TTC549 (cell line): Measurements from ENCODE around the gene CRACR2B.

ENCODE experiments used
- FAIRE-seq: peaks from 2 replicates; lab custom pipeline; 2012; peaks lifted over from hg19 to GRCh38; lab: Jason Lieb, UNC

CRACR2B gene

GRCh38 chr11:869399-870126, 41.8 kb downstream of the CRACR2B start:
- no peak for FAIRE-seq

DNA sequence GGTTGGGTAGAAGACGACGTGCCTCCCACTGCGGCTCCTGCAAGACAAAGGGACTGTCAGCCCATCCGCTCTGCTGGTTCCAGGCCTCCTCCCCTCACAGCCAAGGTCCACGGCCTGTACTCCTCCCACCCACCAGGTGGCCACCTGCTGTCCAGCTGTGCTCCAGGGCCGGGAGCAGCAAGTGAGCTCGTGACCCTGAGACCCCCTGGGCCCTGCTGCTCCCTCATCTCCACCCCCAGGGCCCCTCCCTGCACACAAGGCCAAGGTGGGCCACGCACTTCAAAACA, 42.4 kb downstream of the CRACR2B start:
- FAIRE-seq: no peak

DNA sequence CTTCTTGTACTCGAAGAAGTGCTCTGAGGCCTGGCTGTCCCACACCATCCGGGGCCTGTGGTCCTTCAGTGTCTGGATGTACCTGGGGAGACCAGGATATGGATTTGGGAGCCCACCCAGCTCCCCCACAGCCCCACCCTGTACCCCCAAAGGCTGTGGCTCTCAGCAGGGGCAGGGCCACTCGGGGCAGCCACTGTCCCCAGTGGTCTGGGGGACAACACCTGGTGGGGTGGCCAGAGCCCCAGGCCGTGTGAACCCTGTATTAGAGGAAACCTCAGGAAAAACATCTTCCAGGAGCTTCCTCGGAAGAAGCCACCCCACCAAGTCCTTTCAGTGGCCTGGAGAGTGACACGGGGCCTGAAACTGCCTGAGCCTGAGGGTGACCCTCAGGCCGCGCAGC, 42.7 kb downstream of the CRACR2B start:
- no peak for FAIRE-seq

- no peak for FAIRE-seq
Measured at GRCh38 chr11:871472-871871, 43.8 kb downstream of the CRACR2B start.

GRCh38 chr11:872799-873198, 45.1 kb downstream of the CRACR2B start:
- FAIRE-seq: no peak

- FAIRE-seq: no peak
Measured at GRCh38 chr11:873706-874105, 46.0 kb downstream of the CRACR2B start.

- FAIRE-seq: no peak
Measured at GRCh38 chr11:875203-875602, 47.5 kb downstream of the CRACR2B start.

DNA sequence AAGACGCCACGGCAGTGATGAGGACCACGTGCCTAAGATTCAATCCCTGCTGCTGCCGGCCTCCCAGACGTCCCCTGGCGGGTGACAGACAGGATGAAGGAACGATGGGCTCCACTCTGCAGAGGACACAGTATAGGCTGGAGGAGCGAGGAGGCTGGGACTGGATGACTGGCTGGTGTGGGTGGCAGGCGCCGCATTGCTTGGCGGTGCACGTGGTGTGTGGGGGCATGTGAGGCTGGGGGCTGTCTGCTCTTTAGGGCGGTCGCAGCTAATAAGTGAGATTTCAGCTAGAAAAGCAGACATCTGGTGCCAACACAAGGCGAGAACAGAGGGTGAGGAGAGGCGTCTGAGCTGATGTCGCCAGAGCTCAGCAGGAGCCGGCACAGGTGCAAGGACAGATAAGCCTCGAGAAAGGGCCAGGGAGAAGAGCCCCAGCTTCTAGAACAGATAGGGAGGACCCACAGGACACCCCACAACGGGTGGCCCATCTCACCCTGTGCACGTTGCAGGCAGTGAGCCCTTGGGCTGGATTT, 48.1 kb downstream of the CRACR2B start:
- no peak for FAIRE-seq

DNA sequence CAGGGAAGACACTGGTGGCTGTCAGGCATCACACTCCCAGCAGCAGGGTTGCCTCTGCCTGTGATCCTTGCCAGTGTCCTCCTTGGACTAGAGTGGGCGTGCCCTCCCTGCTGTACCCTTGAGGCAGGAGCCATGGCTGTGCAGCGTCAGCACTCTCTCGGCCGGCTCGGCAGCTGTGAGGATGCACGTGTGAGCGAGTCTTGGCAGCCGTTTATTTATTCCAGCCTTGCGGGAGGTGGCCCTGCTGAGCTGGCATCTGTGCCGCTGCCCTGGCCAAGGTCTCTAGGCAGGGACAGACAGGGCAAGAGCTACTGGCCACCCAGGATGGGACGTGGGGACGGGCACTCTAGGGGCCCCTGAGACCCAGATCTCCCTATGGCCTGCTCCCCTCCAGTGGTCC, 48.8 kb downstream of the CRACR2B start:
- FAIRE-seq: no peak

GRCh38 chr11:877565-877964, 49.8 kb downstream of the CRACR2B start:
- FAIRE-seq: no peak

DNA sequence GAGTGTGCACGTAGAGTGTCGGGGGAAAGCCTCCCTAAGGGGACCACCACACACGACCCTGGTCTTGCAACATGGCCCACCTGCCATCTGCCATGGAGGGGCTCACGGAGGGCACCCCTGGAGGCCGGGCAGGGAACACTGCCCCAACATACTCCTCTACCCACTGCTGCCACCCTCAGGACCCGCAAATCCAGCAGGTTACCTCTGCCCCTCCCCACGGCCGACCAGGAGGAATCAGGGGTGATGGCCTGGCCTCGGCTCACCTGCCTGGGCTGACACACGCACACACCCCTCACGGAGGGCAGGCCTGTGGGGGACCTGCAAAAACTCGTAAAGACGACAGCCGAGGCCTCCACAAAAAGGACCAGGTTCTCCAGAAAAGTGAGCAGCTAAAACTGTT, 52.7 kb downstream of the CRACR2B start:
- no peak for FAIRE-seq
